GM12892 (cell line): ENCODE data around the gene SZRD1.

Experiments used
- POLR2A ChIP-seq: IDR thresholded peaks from 2 replicates; pipeline ENCODE4 v1.6.1; 2011; ENCODE audit warnings: low read depth, low read length, control low read depth
- POLR2AphosphoS5 ChIP-seq: IDR thresholded peaks from 2 replicates; pipeline ENCODE4 v1.6.1; 2011; ENCODE audit warnings: low read depth, low read length, control low read depth
- TAF1 ChIP-seq: IDR thresholded peaks from 2 replicates; pipeline ENCODE4 v1.6.1; 2011; ENCODE audit warnings: low read depth, mild to moderate bottlenecking, control low read depth, low read length, borderline replicate concordance

DNA sequence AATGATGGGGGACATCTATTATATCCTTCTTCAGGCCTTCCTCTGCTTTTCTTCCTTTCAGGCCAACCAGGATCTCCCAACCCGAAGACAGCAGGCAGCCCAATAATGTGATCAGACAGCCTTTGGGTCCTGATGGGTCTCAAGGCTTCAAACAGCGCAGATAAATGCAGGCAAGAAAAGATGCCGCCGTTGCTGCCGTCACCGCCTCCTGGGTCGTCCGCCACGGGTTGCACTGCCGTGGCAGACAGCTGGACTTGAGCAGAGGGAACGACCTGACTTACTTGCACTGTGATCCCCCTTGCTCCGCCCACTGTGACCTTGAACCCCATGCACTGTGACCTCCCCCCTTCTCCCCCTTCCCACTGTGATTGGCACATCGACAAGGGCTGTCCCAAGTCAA lies 27.9 kb downstream of the SZRD1 start:
- TF ChIP-seq POLR2AphosphoS5, result no peak
- TF ChIP-seq POLR2A, result no peak
- no peak for TF ChIP-seq TAF1
